ENCODE data around the gene RUNX1.

GRCh38 chr21:34882719-34883131 is 166.4 kb downstream of the RUNX1 start:
- TF ChIP-seq CTCF (conservative IDR thresholded peaks at IDR 0.05; ENCODE audit: low read depth, low read length) (no peak), EZH2 (IDR thresholded peaks at IDR 0.05; ENCODE audit: low read length, unreplicated experiment) (no peak)
